Measurements from ENCODE around the gene OR1G1. TPM values are rescaled to one million over a fixed set of nuclear protein-coding genes. Genes with fewer than 3 reads are reported as not detected.
"Not testable (repeated sequence)": the region's sequence is repeated elsewhere in the genome, so short reads cannot be mapped to it uniquely, and the experiment has no call there.

The OR1G1 gene
- total RNA-seq: not detected in 2 replicates
- long read RNA-seq: 0 reads

- Mint-ChIP-seq H3K36me3 (ENCODE audit: low read depth) (no peaks in the 10 kb centered on the region), H3K27me3 (ENCODE audit: low read depth) (peaks cover 64% of the 10 kb centered on the region), H3K4me3 (no peak within 1 kb of the TSS), H3K9me3 (peaks cover 11% of the 10 kb centered on the region), H3K4me1 (no peaks in the 10 kb centered on the region), H3K27ac (ENCODE audit: unreplicated experiment) (no peak within 1 kb of the TSS)
- DNase-seq (ENCODE audit: low read depth, low spot score): no peak
- no peak for TF ChIP-seq CTCF (conservative IDR thresholded peaks at IDR 0.05)
Measured at GRCh38 chr17:3127451-3127850, at the start of gene OR1G1. Gene OR1G1, minus strand, starts transcription at chr17:3127551. Its CDS starts 0 bp downstream, at chr17:3127551.

GRCh38 chr17:3167574-3167973 lies 40.2 kb upstream of the OR1G1 start:
- H3K9me3 Mint-ChIP-seq: peaks cover 10% of the 10 kb centered on the region
- H3K27ac Mint-ChIP-seq (ENCODE audit: unreplicated experiment): no peak overlapping the region
- no peak for DNase-seq (ENCODE audit: low read depth, low spot score)

GRCh38 chr17:3157218-3157617 lies 29.9 kb upstream of the OR1G1 start:
- no peak for TF ChIP-seq CTCF (conservative IDR thresholded peaks at IDR 0.05)
- H3K36me3 Mint-ChIP-seq (ENCODE audit: low read depth): no peaks in the 10 kb centered on the region
- H3K27me3 Mint-ChIP-seq (ENCODE audit: low read depth): peaks cover 65% of the 10 kb centered on the region
- H3K4me1 Mint-ChIP-seq: no peaks in the 10 kb centered on the region
- peaks cover 5% of the 10 kb centered on the region for H3K9me3 Mint-ChIP-seq
- DNase-seq (ENCODE audit: low read depth, low spot score): no peak
- no peak overlapping the region for H3K4me3 Mint-ChIP-seq
- H3K27ac Mint-ChIP-seq (ENCODE audit: unreplicated experiment): no peak overlapping the region

More at GRCh38 chr17:3167574-3167973, 40.2 kb upstream of the OR1G1 start:
- no peak for TF ChIP-seq CTCF (conservative IDR thresholded peaks at IDR 0.05)
- no peak overlapping the region for H3K4me3 Mint-ChIP-seq
- H3K4me1 Mint-ChIP-seq: no peaks in the 10 kb centered on the region
- H3K36me3 Mint-ChIP-seq (ENCODE audit: low read depth): no peaks in the 10 kb centered on the region
- H3K27me3 Mint-ChIP-seq (ENCODE audit: low read depth): peaks cover 41% of the 10 kb centered on the region

- DNase-seq (ENCODE audit: low read depth, low spot score); H3K4me3 Mint-ChIP-seq; H3K36me3 Mint-ChIP-seq (ENCODE audit: low read depth); H3K9me3 Mint-ChIP-seq; H3K27ac Mint-ChIP-seq (ENCODE audit: unreplicated experiment); H3K4me1 Mint-ChIP-seq: not testable (repeated sequence)
- peaks cover 46% of the 10 kb centered on the region for H3K27me3 Mint-ChIP-seq (ENCODE audit: low read depth)
Measured at GRCh38 chr17:3137494-3137893, 10.1 kb upstream of the OR1G1 start.

- Mint-ChIP-seq H3K27me3 (ENCODE audit: low read depth) (peaks cover 75% of the 10 kb centered on the region), H3K4me3 (no peak within 1 kb of the TSS), H3K36me3 (ENCODE audit: low read depth) (no peaks in the 10 kb centered on the region), H3K9me3 (peaks cover 8% of the 10 kb centered on the region), H3K4me1 (no peaks in the 10 kb centered on the region), H3K27ac (ENCODE audit: unreplicated experiment) (no peak within 1 kb of the TSS)
- DNase-seq (ENCODE audit: low read depth, low spot score): no peak
- no peak for TF ChIP-seq CTCF (conservative IDR thresholded peaks at IDR 0.05)
Measured at GRCh38 chr17:3104322-3104721, 23.0 kb downstream of the OR1G1 start, which contains the start of gene OR1D2. Gene OR1D2, minus strand, starts transcription at chr17:3104422. Its CDS starts 11,426 bp downstream, at chr17:3092996.

Other genes starting within 250 kb of the OR1G1 start
- gene OR1D5, start 63.9 kb downstream of the OR1G1 start, total RNA-seq: not detected in 2 replicates
- not detected in 2 replicates for gene OR1D2, start 23.1 kb downstream of the OR1G1 start, total RNA-seq
- gene OR1A2, start 70.0 kb upstream of the OR1G1 start, total RNA-seq: not detected in 2 replicates
- not detected in 2 replicates for gene OR1A1, start 80.1 kb upstream of the OR1G1 start, total RNA-seq
- not detected in 2 replicates for gene OR3A1, start 170.8 kb upstream of the OR1G1 start, total RNA-seq

Data from neural crest cell (in vitro differentiated cells).